ENCODE measurements around the gene UTP11.

UTP11 gene

DNA sequence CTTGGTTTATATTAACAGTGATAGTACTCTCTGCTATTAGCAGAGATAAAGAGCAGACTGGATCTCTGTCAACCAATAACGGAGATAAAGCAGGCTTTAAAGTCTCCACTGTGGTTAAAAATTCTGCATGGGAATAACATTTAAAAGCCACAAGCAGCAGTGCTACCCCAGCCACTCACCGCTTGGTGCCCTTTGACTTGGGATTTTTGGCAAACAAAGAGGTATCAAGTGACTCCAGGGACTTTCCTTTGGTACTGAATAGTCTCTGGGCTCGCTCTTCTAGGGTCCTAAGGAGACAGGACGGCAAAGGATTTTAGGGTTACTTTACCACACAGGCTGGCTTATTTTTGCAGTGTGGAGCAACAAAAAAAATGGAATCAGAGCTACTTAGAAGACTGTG, 34.0 kb upstream of the UTP11 start:
- CTCF ChIA-PET = interaction anchor here (0.6 to 2.5 kb wide), 8 partner anchors 11 to 119 kb away, joined by 3 to 8 read pairs (median 3); partner anchors contain the start of gene MTF1
- H3K36me3 ChIP-seq (ENCODE audit: control insufficient read depth in 4 of 4, insufficient read depth in 4 of 4, low read length in 3 of 4) = peaks cover 20 to 86% (median 66%) of the 10 kb centered on the region in 4 experiments
- DNase-seq = no peak
- 96% methylated on average over 3 of the region's 4 CpGs for WGBS (ENCODE audit: insufficient coverage)
- no peak overlapping the region for H3K4me3 ChIP-seq (ENCODE audit: control insufficient read depth in 1 of 7, extremely low read depth in 1 of 7, insufficient read depth in 4 of 7, low read depth in 2 of 7, low read length in 6 of 7)
- H3K27ac ChIP-seq (ENCODE audit: insufficient read depth in 1 of 2, low read depth in 1 of 2, low read length in 2 of 2, poor library complexity in 1 of 2, severe bottlenecking in 2 of 2) = no peak overlapping the region
- POLR2A ChIA-PET = no interaction called here
- H3K9me3 ChIP-seq (ENCODE audit: control extremely low read depth in 1 of 5, control insufficient read depth in 4 of 5, insufficient read depth in 2 of 5, low read depth in 1 of 5, low read length in 4 of 5) = no peaks in the 10 kb centered on the region
- H3K27me3 ChIP-seq (replicated peaks in 2 of 5; ENCODE audit: control insufficient read depth in 4 of 5, insufficient read depth in 5 of 5, low read length in 4 of 5) = no peaks in the 10 kb centered on the region
- H3K4me1 ChIP-seq (ENCODE audit: control extremely low read depth in 1 of 4, control insufficient read depth in 4 of 4, insufficient read depth in 4 of 4, low read length in 3 of 4) = no peaks in the 10 kb centered on the region

DNA sequence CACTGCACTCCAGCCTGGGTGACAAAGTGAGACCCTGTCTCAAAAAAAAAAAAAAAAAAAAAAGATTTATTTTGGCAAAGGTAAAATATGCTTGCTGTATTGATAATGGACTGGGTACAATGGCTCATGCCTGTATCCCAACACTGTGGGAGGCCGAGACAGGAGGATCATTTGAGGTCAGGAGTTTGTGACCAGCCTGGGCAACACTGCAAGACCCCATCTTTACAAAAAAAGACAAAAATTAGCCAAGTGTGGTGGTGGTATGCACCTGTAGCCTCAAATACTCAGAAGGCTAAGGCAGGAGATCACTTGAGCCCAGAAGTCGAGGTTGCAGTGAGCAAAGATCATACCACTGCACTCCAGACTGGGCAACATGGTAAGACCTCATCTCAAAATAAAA, 29.0 kb upstream of the UTP11 start:
- H3K27me3 ChIP-seq (replicated peaks in 2 of 5; ENCODE audit: control insufficient read depth in 4 of 5, insufficient read depth in 5 of 5, low read length in 4 of 5) = no peaks in the 10 kb centered on the region
- H3K9me3 ChIP-seq (ENCODE audit: control extremely low read depth in 1 of 5, control insufficient read depth in 4 of 5, insufficient read depth in 2 of 5, low read depth in 1 of 5, low read length in 4 of 5) = no peaks in the 10 kb centered on the region
- peaks cover 0 to 8% (median 3%) of the 10 kb centered on the region in 4 experiments for H3K4me1 ChIP-seq (ENCODE audit: control extremely low read depth in 1 of 4, control insufficient read depth in 4 of 4, insufficient read depth in 4 of 4, low read length in 3 of 4)
- no peak overlapping the region for H3K27ac ChIP-seq (ENCODE audit: insufficient read depth in 1 of 2, low read depth in 1 of 2, low read length in 2 of 2, poor library complexity in 1 of 2, severe bottlenecking in 2 of 2)
- no peak overlapping the region for H3K4me3 ChIP-seq (ENCODE audit: control insufficient read depth in 1 of 7, extremely low read depth in 1 of 7, insufficient read depth in 4 of 7, low read depth in 2 of 7, low read length in 6 of 7)
- CTCF ChIA-PET = no interaction called here
- peaks cover 29 to 84% (median 62%) of the 10 kb centered on the region in 4 experiments for H3K36me3 ChIP-seq (ENCODE audit: control insufficient read depth in 4 of 4, insufficient read depth in 4 of 4, low read length in 3 of 4)
- no peak for DNase-seq
- WGBS (ENCODE audit: insufficient coverage) = 100% methylated on average over 1 of the region's 2 CpGs
- POLR2A ChIA-PET = no interaction called here

DNA sequence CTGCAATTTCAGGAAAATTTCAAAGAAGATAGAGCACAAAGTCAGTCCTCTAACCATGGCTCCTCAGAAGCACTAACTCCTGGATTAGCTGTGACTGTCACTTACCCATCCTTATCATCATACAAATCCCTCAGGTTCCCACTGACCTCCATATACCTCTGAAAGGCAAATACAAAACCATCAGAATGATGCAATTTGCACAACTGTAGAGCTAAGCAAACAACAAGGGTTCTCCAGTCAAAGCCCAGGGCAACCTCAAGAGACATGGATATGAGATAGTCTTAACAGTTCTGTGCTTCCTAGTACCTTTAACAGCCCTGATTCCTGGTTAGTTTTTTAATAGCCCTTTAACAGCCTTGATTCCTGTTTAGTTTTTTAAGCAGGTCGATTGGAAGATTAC, 24.9 kb upstream of the UTP11 start:
- H3K36me3 ChIP-seq (ENCODE audit: control insufficient read depth in 4 of 4, insufficient read depth in 4 of 4, low read length in 3 of 4) = peaks cover 14 to 44% (median 28%) of the 10 kb centered on the region in 4 experiments
- ChIA-PET CTCF (interaction anchor here (1.0 to 1.7 kb wide), 2 partner anchors 32 to 128 kb away, joined by 3 to 5 read pairs; partner anchors contain the start of gene MTF1), POLR2A (no interaction called here)
- no peaks in the 10 kb centered on the region for H3K9me3 ChIP-seq (ENCODE audit: control extremely low read depth in 1 of 5, control insufficient read depth in 4 of 5, insufficient read depth in 2 of 5, low read depth in 1 of 5, low read length in 4 of 5)
- no peak overlapping the region for H3K27ac ChIP-seq (ENCODE audit: insufficient read depth in 1 of 2, low read depth in 1 of 2, low read length in 2 of 2, poor library complexity in 1 of 2, severe bottlenecking in 2 of 2)
- 80% methylated on average over 1 of the region's 1 CpG for WGBS (ENCODE audit: insufficient coverage)
- H3K27me3 ChIP-seq (replicated peaks in 2 of 5; ENCODE audit: control insufficient read depth in 4 of 5, insufficient read depth in 5 of 5, low read length in 4 of 5) = no peaks in the 10 kb centered on the region
- no peak overlapping the region for H3K4me3 ChIP-seq (ENCODE audit: control insufficient read depth in 1 of 7, extremely low read depth in 1 of 7, insufficient read depth in 4 of 7, low read depth in 2 of 7, low read length in 6 of 7)
- H3K4me1 ChIP-seq (ENCODE audit: control extremely low read depth in 1 of 4, control insufficient read depth in 4 of 4, insufficient read depth in 4 of 4, low read length in 3 of 4) = peaks cover 5 to 15% (median 9%) of the 10 kb centered on the region in 4 experiments
- no peak for DNase-seq

GRCh38 chr1:37989361-37989930, 23.1 kb upstream of the UTP11 start:
- CTCF ChIA-PET = interaction anchor here (0.6 to 16.5 kb wide), 6 partner anchors 11 to 59 kb away, joined by 3 to 445 read pairs (median 3); partner anchors contain the start of gene UTP11
- Histone ChIP-seq H3K27me3 (replicated peaks in 2 of 5; ENCODE audit: control insufficient read depth in 4 of 5, insufficient read depth in 5 of 5, low read length in 4 of 5) (no peaks in the 10 kb centered on the region), H3K9me3 (ENCODE audit: control extremely low read depth in 1 of 5, control insufficient read depth in 4 of 5, insufficient read depth in 2 of 5, low read depth in 1 of 5, low read length in 4 of 5) (no peaks in the 10 kb centered on the region), H3K4me1 (ENCODE audit: control extremely low read depth in 1 of 4, control insufficient read depth in 4 of 4, insufficient read depth in 4 of 4, low read length in 3 of 4) (peaks cover 5 to 15% (median 10%) of the 10 kb centered on the region in 4 experiments), H3K4me3 (ENCODE audit: control insufficient read depth in 1 of 7, extremely low read depth in 1 of 7, insufficient read depth in 4 of 7, low read depth in 2 of 7, low read length in 6 of 7) (peak overlapping the region; percentile 58 to 99 (median 97)), H3K27ac (ENCODE audit: insufficient read depth in 1 of 2, low read depth in 1 of 2, low read length in 2 of 2, poor library complexity in 1 of 2, severe bottlenecking in 2 of 2) (peak overlapping the region; percentile 74 to 87), H3K36me3 (ENCODE audit: control insufficient read depth in 4 of 4, insufficient read depth in 4 of 4, low read length in 3 of 4) (peaks cover 14 to 29% (median 21%) of the 10 kb centered on the region in 4 experiments)
- POLR2A ChIA-PET = interaction anchor here (0.6 to 1.6 kb wide), 4 partner anchors 14 to 28 kb away, joined by 3 to 6 read pairs (median 4); partner anchors contain the start of gene UTP11
- under 1% methylated on average over 26 of the region's 30 CpGs for WGBS (ENCODE audit: insufficient coverage)
- peak in 2 of 3 donors; percentile 41 to 65 for DNase-seq

- no peak for DNase-seq
- ChIA-PET POLR2A (interaction anchor here (1.0 to 1.4 kb wide), 2 partner anchors 18 to 24 kb away, joined by 3 to 6 read pairs; partner anchors contain the start of gene UTP11), CTCF (interaction anchor here (16.5 kb wide), 1 partner anchor 24 kb away, joined by 445 read pairs; the partner anchor contains the start of gene UTP11)
- H3K4me1 ChIP-seq (ENCODE audit: control extremely low read depth in 1 of 4, control insufficient read depth in 4 of 4, insufficient read depth in 4 of 4, low read length in 3 of 4) = peaks cover 11 to 53% (median 52%) of the 10 kb centered on the region in 4 experiments
- H3K36me3 ChIP-seq (ENCODE audit: control insufficient read depth in 4 of 4, insufficient read depth in 4 of 4, low read length in 3 of 4) = peaks cover 0 to 43% (median 21%) of the 10 kb centered on the region in 4 experiments
- peak overlapping the region in 4 of 7 experiments; percentile 34 to 74 (median 64) for H3K4me3 ChIP-seq (ENCODE audit: control insufficient read depth in 1 of 7, extremely low read depth in 1 of 7, insufficient read depth in 4 of 7, low read depth in 2 of 7, low read length in 6 of 7)
- no peak overlapping the region for H3K27ac ChIP-seq (ENCODE audit: insufficient read depth in 1 of 2, low read depth in 1 of 2, low read length in 2 of 2, poor library complexity in 1 of 2, severe bottlenecking in 2 of 2)
- H3K9me3 ChIP-seq (ENCODE audit: control extremely low read depth in 1 of 5, control insufficient read depth in 4 of 5, insufficient read depth in 2 of 5, low read depth in 1 of 5, low read length in 4 of 5) = no peaks in the 10 kb centered on the region
- WGBS (ENCODE audit: insufficient coverage) = 89% methylated on average over 8 of the region's 11 CpGs
- H3K27me3 ChIP-seq (replicated peaks in 2 of 5; ENCODE audit: control insufficient read depth in 4 of 5, insufficient read depth in 5 of 5, low read length in 4 of 5) = no peaks in the 10 kb centered on the region
These were observed 17.5 kb upstream of the UTP11 start for GRCh38 chr1:37994886-37995566.

DNA sequence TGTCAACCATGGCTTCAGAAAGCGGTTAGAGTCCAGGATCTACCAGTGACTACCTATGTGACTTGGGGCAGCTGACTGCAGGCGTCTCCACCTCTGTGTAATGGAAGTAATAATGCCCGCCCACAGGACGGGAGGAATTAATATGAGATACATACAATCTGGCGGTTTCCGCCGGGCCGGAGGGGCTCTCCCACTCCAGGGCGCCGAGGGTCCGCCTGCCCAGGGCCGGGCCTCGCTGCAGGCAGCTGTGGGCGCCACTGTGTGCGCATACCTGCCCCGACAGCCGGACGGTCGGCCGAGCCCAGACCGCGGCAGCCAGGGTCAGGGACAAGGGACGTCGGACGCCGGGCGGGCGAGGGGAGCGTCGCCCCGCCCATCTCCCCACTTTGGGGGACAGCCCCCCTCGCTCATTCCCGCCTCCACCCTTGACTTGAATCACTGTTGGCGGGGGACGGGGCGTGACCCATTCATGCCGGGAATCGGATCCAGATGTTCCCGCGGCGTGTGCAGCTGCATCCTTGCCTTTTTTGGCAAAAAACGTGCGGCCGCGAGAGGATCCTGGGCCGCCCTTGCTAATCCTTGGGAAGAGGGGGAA, 16.7 kb upstream of the UTP11 start:
- peaks cover 11 to 61% (median 59%) of the 10 kb centered on the region in 4 experiments for H3K4me1 ChIP-seq (ENCODE audit: control extremely low read depth in 1 of 4, control insufficient read depth in 4 of 4, insufficient read depth in 4 of 4, low read length in 3 of 4)
- peaks cover 0 to 47% (median 21%) of the 10 kb centered on the region in 4 experiments for H3K36me3 ChIP-seq (ENCODE audit: control insufficient read depth in 4 of 4, insufficient read depth in 4 of 4, low read length in 3 of 4)
- no peak overlapping the region for H3K27ac ChIP-seq (ENCODE audit: insufficient read depth in 1 of 2, low read depth in 1 of 2, low read length in 2 of 2, poor library complexity in 1 of 2, severe bottlenecking in 2 of 2)
- 68% methylated on average over 46 of the region's 46 CpGs for WGBS (ENCODE audit: insufficient coverage)
- CTCF ChIA-PET = interaction anchor here (16.5 kb wide), 1 partner anchor 23 kb away, joined by 445 read pairs; the partner anchor contains the start of gene UTP11
- POLR2A ChIA-PET = interaction anchor here (0.6 to 1.4 kb wide), 4 partner anchors 8 to 23 kb away, joined by 3 to 6 read pairs (median 4); partner anchors contain the start of gene UTP11
- no peaks in the 10 kb centered on the region for H3K27me3 ChIP-seq (replicated peaks in 2 of 5; ENCODE audit: control insufficient read depth in 4 of 5, insufficient read depth in 5 of 5, low read length in 4 of 5)
- H3K4me3 ChIP-seq (ENCODE audit: control insufficient read depth in 1 of 7, extremely low read depth in 1 of 7, insufficient read depth in 4 of 7, low read depth in 2 of 7, low read length in 6 of 7) = peak overlapping the region in 6 of 7 experiments; percentile 1 to 74 (median 48)
- H3K9me3 ChIP-seq (ENCODE audit: control extremely low read depth in 1 of 5, control insufficient read depth in 4 of 5, insufficient read depth in 2 of 5, low read depth in 1 of 5, low read length in 4 of 5) = no peaks in the 10 kb centered on the region
- DNase-seq = peak in 2 of 3 donors; percentile 56 to 66
